IMR-90 (cell line): ENCODE measurements around the gene RNU6-1. TPM values are rescaled to one million over a fixed set of nuclear protein-coding genes. Genes with fewer than 3 reads are reported as not detected.

ENCODE experiments used
- ATAC-seq: fragments of 200-7000 bp; cut with Tn5 transposase; 2 replicates; pipeline ENCODE4 v1.9.1; 2020; ENCODE audit warnings: low read depth, mild to moderate bottlenecking, moderate library complexity
- BruUV-seq: library from RNA; stranded (reverse); fragments of 400-500 nt; replicated peaks from 2 replicates; lab custom pipeline; 2021; lab: Mats Ljungman, UMichigan
- CTCF ChIA-PET: fragments of 300-600 bp; formaldehyde crosslinking; extraction: SDS; loops from one replicate; lab custom pipeline; 2021; ENCODE audit warnings: antibody characterized with exemption; lab: Yijun Ruan, JAX
- POLR2A ChIA-PET: fragments of 300-600 bp; sonication (Branson Sonifier 250); formaldehyde crosslinking; loops from one replicate; lab custom pipeline; 2022; ENCODE audit warnings: antibody characterized with exemption; ENCODE audit not compliant: unreplicated experiment; lab: Charles Lee
- DNase-seq: peaks from one replicate; pipeline ENCODE4 v3.0.0; 2013
- H2AFZ ChIP-seq: replicated peaks from 2 replicates; pipeline ENCODE3; 2013; ENCODE audit warnings: low read length, mild to moderate bottlenecking; ENCODE audit not compliant: poor library complexity
- H2AK5ac ChIP-seq: 2 replicates; pipeline ENCODE4 v1.6.1; 2013; ENCODE audit warnings: low read depth, low read length, inconsistent platforms
- H2AK9ac ChIP-seq: replicated peaks from 2 replicates; pipeline ENCODE3; 2013; ENCODE audit warnings: mild to moderate bottlenecking, low read depth, low read length, moderate library complexity; ENCODE audit not compliant: poor library complexity
- H2BK120ac ChIP-seq: 2 replicates; pipeline ENCODE4 v1.6.1; 2013; ENCODE audit warnings: low read depth, low read length, inconsistent platforms
- H2BK15ac ChIP-seq: 3 replicates; pipeline ENCODE4 v1.6.1; 2013; ENCODE audit warnings: low read depth, low read length, inconsistent platforms
- H2BK20ac ChIP-seq: 2 replicates; pipeline ENCODE4 v1.6.1; 2013; ENCODE audit warnings: low read depth, mild to moderate bottlenecking, inconsistent platforms, low read length, moderate library complexity
- H2BK5ac ChIP-seq: 2 replicates; pipeline ENCODE4 v1.6.1; 2013; ENCODE audit warnings: mild to moderate bottlenecking, low read depth, low read length, inconsistent platforms; ENCODE audit not compliant: poor library complexity, severe bottlenecking
- H3K14ac ChIP-seq: replicated peaks from 2 replicates; pipeline ENCODE4 v1.6.1; 2013; ENCODE audit warnings: low read depth, low read length, inconsistent platforms
- H3K18ac ChIP-seq: 2 replicates; pipeline ENCODE4 v1.6.1; 2013; ENCODE audit warnings: low read depth, low read length, control low read depth
- H3K23ac ChIP-seq: 2 replicates; pipeline ENCODE4 v1.6.1; 2013; ENCODE audit warnings: low read depth, low read length, inconsistent platforms
- H3K27ac ChIP-seq: 2 replicates; pipeline ENCODE4 v1.5.1; 2013; ENCODE audit warnings: mild to moderate bottlenecking, control low read depth, low read length; ENCODE audit not compliant: insufficient read depth
- H3K27me3 ChIP-seq: 2 replicates; pipeline ENCODE4 v1.6.1; 2013; ENCODE audit warnings: low read length; ENCODE audit not compliant: control insufficient read depth, insufficient read depth
- H3K36me3 ChIP-seq: 2 replicates; pipeline ENCODE4 v1.6.1; 2013; ENCODE audit warnings: low read length, mixed read lengths; ENCODE audit not compliant: control insufficient read depth, insufficient read depth
- H3K4ac ChIP-seq: 2 replicates; pipeline ENCODE4 v1.6.1; 2013; ENCODE audit warnings: low read depth, low read length, inconsistent platforms
- H3K4me1 ChIP-seq: 2 replicates; pipeline ENCODE4 v1.6.1; 2013; ENCODE audit warnings: low read length, mixed read lengths; ENCODE audit not compliant: control insufficient read depth, insufficient read depth
- H3K4me2 ChIP-seq: 2 replicates; pipeline ENCODE4 v1.6.1; 2013; ENCODE audit warnings: low read depth, mild to moderate bottlenecking, control low read depth, low read length, moderate library complexity
- H3K4me3 ChIP-seq: 2 replicates; pipeline ENCODE4 v1.5.1; 2013; ENCODE audit warnings: low read depth, mild to moderate bottlenecking, control low read depth, low read length, moderate library complexity; ENCODE audit not compliant: insufficient read depth
- H3K56ac ChIP-seq: 2 replicates; pipeline ENCODE4 v1.6.1; 2013; ENCODE audit warnings: low read length, inconsistent platforms; ENCODE audit not compliant: insufficient read depth; ENCODE audit errors: extremely low read depth
- H3K79me1 ChIP-seq, 2 experiments: 2 replicates each; pipeline ENCODE4 v1.6.1; 2013; ENCODE audit warnings: low read length in 2 of 2, inconsistent platforms in 1 of 2, low read depth in 1 of 2
- H3K9ac ChIP-seq: 2 replicates; pipeline ENCODE4 v1.6.1; 2013; ENCODE audit warnings: low read depth, low read length, control low read depth
- H3K9me1 ChIP-seq: 2 replicates; pipeline ENCODE4 v1.6.1; 2013; ENCODE audit warnings: low read length, inconsistent platforms; ENCODE audit not compliant: insufficient read depth
- H3K9me3 ChIP-seq: 2 replicates; pipeline ENCODE4 v1.6.1; 2013; ENCODE audit warnings: low read length; ENCODE audit not compliant: control insufficient read depth, insufficient read depth
- H4K20me1 ChIP-seq: 2 replicates; pipeline ENCODE4 v1.6.1; 2013; ENCODE audit warnings: low read length, inconsistent platforms; ENCODE audit not compliant: insufficient read depth
- H4K5ac ChIP-seq: 2 replicates; pipeline ENCODE4 v1.6.1; 2013; ENCODE audit warnings: mild to moderate bottlenecking, low read depth, low read length, control low read depth
- H4K8ac ChIP-seq, 2 experiments: 2 replicates each; pipeline ENCODE4 v1.6.1; 2013; ENCODE audit warnings: low read depth in 2 of 2, low read length in 2 of 2, control low read depth in 1 of 2, inconsistent platforms in 1 of 2
- H4K91ac ChIP-seq: 2 replicates; pipeline ENCODE4 v1.6.1; 2013; ENCODE audit warnings: low read depth, low read length, inconsistent platforms; ENCODE audit not compliant: insufficient read depth
- BHLHE40 ChIP-seq: fragments of 150-350 bp; IDR thresholded peaks from 2 replicates; pipeline ENCODE4 v1.6.1; 2016; ENCODE audit warnings: mild to moderate bottlenecking, low read depth, low read length
- CEBPB ChIP-seq: IDR thresholded peaks from 2 replicates; pipeline ENCODE4 v1.6.1; 2012; ENCODE audit warnings: low read depth, low read length, improper control_type of control experiment
- CTCF ChIP-seq: conservative IDR thresholded peaks from 2 replicates; pipeline ENCODE4 v1.5.1; 2012; ENCODE audit warnings: mild to moderate bottlenecking, low read depth, low read length, improper control_type of control experiment
- ELK1 ChIP-seq: fragments of 150-350 bp; IDR thresholded peaks from 2 replicates; pipeline ENCODE4 v1.6.1; 2016; ENCODE audit warnings: low read depth, mild to moderate bottlenecking, low read length, moderate library complexity, borderline replicate concordance
- MAZ ChIP-seq: IDR thresholded peaks from 2 replicates; pipeline ENCODE4 v1.6.1; 2012; ENCODE audit warnings: low read depth, mild to moderate bottlenecking, low read length, improper control_type of control experiment, moderate library complexity, borderline replicate concordance
- MXI1 ChIP-seq: IDR thresholded peaks from 2 replicates; pipeline ENCODE4 v1.6.1; 2012; ENCODE audit warnings: low read depth, mild to moderate bottlenecking, low read length, moderate library complexity, borderline replicate concordance
- POLR2A ChIP-seq: IDR thresholded peaks from 2 replicates; pipeline ENCODE4 v1.6.1; 2012; ENCODE audit warnings: mild to moderate bottlenecking, low read depth, low read length
- RCOR1 ChIP-seq: IDR thresholded peaks from 2 replicates; pipeline ENCODE4 v1.6.1; 2012; ENCODE audit warnings: mild to moderate bottlenecking, low read length, improper control_type of control experiment; ENCODE audit not compliant: insufficient replicate concordance
- RFX5 ChIP-seq: IDR thresholded peaks from 2 replicates; pipeline ENCODE4 v1.8.0; 2012; ENCODE audit warnings: low read depth, mild to moderate bottlenecking, low read length, moderate library complexity
- SMC3 ChIP-seq: fragments of 150-350 bp; IDR thresholded peaks from 2 replicates; pipeline ENCODE4 v1.6.1; 2016; ENCODE audit warnings: low read depth, mild to moderate bottlenecking, antibody characterized with exemption, low read length, moderate library complexity
- USF2 ChIP-seq: fragments of 150-350 bp; IDR thresholded peaks from 2 replicates; pipeline ENCODE4 v1.6.1; 2017; ENCODE audit warnings: mild to moderate bottlenecking, antibody characterized with exemption, low read length, low read depth
- WGBS, 2 experiments: methylation state at CpG; one replicate each; pipeline versions ENCODE4 v1.1.5 to v1.1.7; 2013; ENCODE audit warnings: missing lambda C conversion rate in 2 of 2; ENCODE audit not compliant: insufficient read length in 1 of 2; ENCODE audit errors: extremely low coverage in 2 of 2; 5-methylcytosine and 5-hydroxymethylcytosine counted together
- dilution Hi-C: fragments of 300-500 bp; cut with HindIII; formaldehyde crosslinking; loops from one replicate; pipeline ENCODE4 v1.14.3; 2018; ENCODE audit warnings: low sequenced_read_pairs; ENCODE audit not compliant: unreplicated experiment
- in situ Hi-C: fragments of 300-500 bp; cut with MboI; formaldehyde crosslinking; loops from 3 replicates; pipeline ENCODE4 v1.14.3; 2019; ENCODE audit warnings: low sequenced_read_pairs, inconsistent platforms, mixed read lengths
- intact Hi-C: fragments of 100-400 bp; cut with micrococcal nuclease; formaldehyde crosslinking; loops from 2 replicates; pipeline ENCODE4 v1.10.0; 2022
- polyA plus RNA-seq, 3 experiments: library from polyadenylated mRNA; depleted of rRNA; stranded (reverse); fragments of >200 nt; gene quantifications; 2 replicates each; pipeline ENCODE4 v1.2.3, GENCODE V29; 2012; ENCODE audit warnings: low replicate concordance in 1 of 3
- total RNA-seq: library from RNA; depleted of rRNA; stranded (reverse); fragments of >200 nt; gene quantifications from 2 replicates; pipeline ENCODE4 v1.2.3, GENCODE V29; 2012

Gene RNU6-1
- total and polyA plus RNA-seq, 2 of the 4 experiments (the other 2 are of a cell fraction), result not detected

DNA sequence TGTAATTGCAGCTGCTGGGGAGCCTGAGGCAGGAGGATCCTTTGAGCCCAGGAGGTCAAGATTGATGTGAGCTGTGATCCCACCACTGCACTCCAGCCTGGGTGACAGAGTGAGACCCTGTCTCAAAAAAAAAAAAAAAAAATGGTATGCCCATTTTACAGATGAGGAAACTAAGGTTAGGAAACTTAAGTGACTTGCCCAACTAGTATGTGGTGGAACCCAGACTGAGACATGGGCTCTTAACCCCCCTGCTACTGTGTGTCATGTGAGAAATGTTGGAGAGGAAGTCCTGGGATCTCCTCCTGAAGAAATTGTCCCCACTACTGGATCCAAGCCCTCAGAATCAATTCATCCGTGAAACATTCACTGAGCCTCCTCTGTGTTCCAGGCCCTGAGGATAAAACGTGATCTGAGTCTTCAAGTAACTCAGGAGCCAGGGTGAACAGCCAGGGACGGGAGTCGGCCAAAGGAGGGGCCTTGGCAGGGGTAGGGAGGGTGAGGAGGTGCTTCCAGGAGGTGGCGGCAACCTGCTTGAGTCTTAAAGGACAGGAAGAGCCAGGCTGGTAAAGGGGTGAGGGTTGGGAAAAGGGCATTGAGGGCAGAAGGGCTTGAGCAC lies 19.6 kb upstream of the RNU6-1 start:
- Histone ChIP-seq H3K9ac (no peak overlapping the region), H2BK15ac (no peak overlapping the region), H2BK20ac (no peak overlapping the region), H3K4ac (no peak overlapping the region), H3K4me3 (no peak overlapping the region), H3K4me2 (no peak overlapping the region), H3K14ac (no peak overlapping the region), H3K18ac (no peak overlapping the region), H3K23ac (no peak overlapping the region), H2AK5ac (no peak overlapping the region), H4K5ac (no peak overlapping the region), H3K79me1 (no peaks in the 10 kb centered on the region), H2BK120ac (no peak overlapping the region), H2BK5ac (no peak overlapping the region), H2AFZ (no peak overlapping the region), H3K27me3 (no peaks in the 10 kb centered on the region; the same call in 1 of the 2 replicates), H3K9me3 (no peaks in the 10 kb centered on the region), H4K91ac (no peak overlapping the region), H3K9me1 (no peaks in the 10 kb centered on the region; the same call in 1 of the 2 replicates), H2AK9ac (no peak overlapping the region), H4K8ac (no peak overlapping the region), H3K56ac (no peak overlapping the region; the same call in 1 of the 2 replicates), H4K20me1 (no peaks in the 10 kb centered on the region), H3K27ac (no peak overlapping the region), H3K36me3 (no peaks in the 10 kb centered on the region), H3K4me1 (peaks cover 2% of the 10 kb centered on the region; the same call in 1 of the 2 replicates)
- BruUV-seq, result no TSS peak
- POLR2A ChIA-PET, result no interaction called here
- 100% methylated on average over 1 of the region's 5 CpGs; no CpG with 5 or more reads in 1 of the 2 experiments for WGBS, 2 experiments
- in situ Hi-C loops, result no loop called here
- TF ChIP-seq USF2 (no peak), MAZ (no peak), BHLHE40 (no peak), MXI1 (no peak), SMC3 (no peak), CEBPB (no peak), ELK1 (no peak), RFX5 (no peak), POLR2A (no peak), RCOR1 (no peak), CTCF (no peak)
- CTCF ChIA-PET, result no interaction called here
- no peak for DNase-seq
- dilution Hi-C loops, result no loop called here
- intact Hi-C loops, result no loop called here
- no peak for ATAC-seq
